SK-N-SH treated with all-trans-retinoic acid at 6 μM for 48 hours (cell line): ENCODE measurements around the gene PMM2.

Experiments
- ATAC-seq: fragments of 200-7000 bp; cut with Tn5 transposase; 3 replicates; pipeline ENCODE4 v1.9.1; 2020; ENCODE audit warnings: mild to moderate bottlenecking, moderate library complexity
- ARNTL ChIP-seq: fragments of 450-650 bp; formaldehyde crosslinking; IDR thresholded peaks from 2 replicates; pipeline ENCODE4 v1.5.0; 2020; ENCODE audit warnings: low read depth, mild to moderate bottlenecking, moderate library complexity, borderline replicate concordance
- BACH2 ChIP-seq: fragments of 250-450 bp; sonication (Bioruptor Pico); IDR thresholded peaks from 2 replicates; pipeline ENCODE4 v1.9.0; 2021; ENCODE audit warnings: mild to moderate bottlenecking, borderline replicate concordance
- CSDC2 ChIP-seq: fragments of 250-450 bp; sonication (Bioruptor Pico); IDR thresholded peaks from 2 replicates; pipeline ENCODE4 v1.5.0; 2020; ENCODE audit warnings: mild to moderate bottlenecking, moderate library complexity
- CSRNP3 ChIP-seq: fragments of 250-450 bp; sonication (Bioruptor Pico); IDR thresholded peaks from 2 replicates; pipeline ENCODE4 v1.5.1; 2021; ENCODE audit warnings: mild to moderate bottlenecking, moderate library complexity
- ESRRG ChIP-seq: fragments of 250-450 bp; sonication (Bioruptor Pico); IDR thresholded peaks from 2 replicates; pipeline ENCODE4 v1.6.1; 2021; ENCODE audit warnings: mild to moderate bottlenecking
- GLIS3 ChIP-seq: fragments of 250-450 bp; sonication (Bioruptor Pico); IDR thresholded peaks from 2 replicates; pipeline ENCODE4 v1.5.0; 2020; ENCODE audit warnings: mild to moderate bottlenecking, moderate library complexity
- ISL1 ChIP-seq: fragments of 250-450 bp; sonication (Bioruptor Pico); IDR thresholded peaks from 2 replicates; pipeline ENCODE4 v2.1.2; 2022; ENCODE audit warnings: mild to moderate bottlenecking, moderate library complexity
- OSR1 ChIP-seq: fragments of 250-450 bp; sonication (Bioruptor Pico); IDR thresholded peaks from 2 replicates; pipeline ENCODE4 v1.8.0; 2022; ENCODE audit warnings: moderate library complexity, mild to moderate bottlenecking, inconsistent platforms
- PATZ1 ChIP-seq: fragments of 250-450 bp; sonication (Bioruptor Pico); IDR thresholded peaks from 2 replicates; pipeline ENCODE4 v1.8.0; 2020; ENCODE audit warnings: mild to moderate bottlenecking, moderate library complexity, borderline replicate concordance
- PPARA ChIP-seq: fragments of 250-450 bp; sonication (Bioruptor Pico); IDR thresholded peaks from 2 replicates; pipeline ENCODE4 v1.5.0; 2020; ENCODE audit warnings: mild to moderate bottlenecking, borderline replicate concordance
- RARB ChIP-seq: fragments of 250-450 bp; sonication (Bioruptor Pico); IDR thresholded peaks from 2 replicates; pipeline ENCODE4 v1.8.0; 2021; ENCODE audit warnings: mild to moderate bottlenecking, moderate library complexity
- SNAI2 ChIP-seq: fragments of 250-450 bp; sonication (Bioruptor Pico); IDR thresholded peaks from 2 replicates; pipeline ENCODE4 v1.5.0; 2020; ENCODE audit warnings: mild to moderate bottlenecking, moderate library complexity
- TCF4 ChIP-seq: fragments of 250-450 bp; sonication (Bioruptor Pico); IDR thresholded peaks from 2 replicates; pipeline ENCODE4 v1.8.0; 2021; ENCODE audit warnings: mild to moderate bottlenecking, moderate library complexity, borderline replicate concordance
- TOX ChIP-seq: fragments of 250-450 bp; sonication (Bioruptor Pico); IDR thresholded peaks from 2 replicates; pipeline ENCODE4 v1.8.0; 2021; ENCODE audit warnings: mild to moderate bottlenecking, moderate library complexity, borderline replicate concordance
- ZC3H10 ChIP-seq: fragments of 250-450 bp; sonication (Bioruptor Pico); IDR thresholded peaks from 2 replicates; pipeline ENCODE4 v1.5.1; 2021; ENCODE audit warnings: mild to moderate bottlenecking, moderate library complexity
- ZFP3 ChIP-seq: fragments of 250-450 bp; sonication (Bioruptor Pico); IDR thresholded peaks from 2 replicates; pipeline ENCODE4 v1.5.0; 2020; ENCODE audit warnings: mild to moderate bottlenecking, moderate library complexity
- ZFP30 ChIP-seq: fragments of 450-650 bp; formaldehyde crosslinking; IDR thresholded peaks from 2 replicates; pipeline ENCODE4 v1.5.0; 2022; ENCODE audit warnings: mild to moderate bottlenecking, moderate library complexity
- ZNF565 ChIP-seq: fragments of 450-650 bp; formaldehyde crosslinking; conservative IDR thresholded peaks from 2 replicates; pipeline ENCODE4 v1.5.0; 2020; ENCODE audit warnings: low read depth, mild to moderate bottlenecking, moderate library complexity
- ZNF70 ChIP-seq: fragments of 450-650 bp; formaldehyde crosslinking; IDR thresholded peaks from 2 replicates; pipeline ENCODE4 v1.5.0; 2020; ENCODE audit warnings: mild to moderate bottlenecking, moderate library complexity
- ZNF8 ChIP-seq: fragments of 450-650 bp; formaldehyde crosslinking; IDR thresholded peaks from 2 replicates; pipeline ENCODE4 v1.5.0; 2020; ENCODE audit warnings: mild to moderate bottlenecking, moderate library complexity

The PMM2 gene

DNA sequence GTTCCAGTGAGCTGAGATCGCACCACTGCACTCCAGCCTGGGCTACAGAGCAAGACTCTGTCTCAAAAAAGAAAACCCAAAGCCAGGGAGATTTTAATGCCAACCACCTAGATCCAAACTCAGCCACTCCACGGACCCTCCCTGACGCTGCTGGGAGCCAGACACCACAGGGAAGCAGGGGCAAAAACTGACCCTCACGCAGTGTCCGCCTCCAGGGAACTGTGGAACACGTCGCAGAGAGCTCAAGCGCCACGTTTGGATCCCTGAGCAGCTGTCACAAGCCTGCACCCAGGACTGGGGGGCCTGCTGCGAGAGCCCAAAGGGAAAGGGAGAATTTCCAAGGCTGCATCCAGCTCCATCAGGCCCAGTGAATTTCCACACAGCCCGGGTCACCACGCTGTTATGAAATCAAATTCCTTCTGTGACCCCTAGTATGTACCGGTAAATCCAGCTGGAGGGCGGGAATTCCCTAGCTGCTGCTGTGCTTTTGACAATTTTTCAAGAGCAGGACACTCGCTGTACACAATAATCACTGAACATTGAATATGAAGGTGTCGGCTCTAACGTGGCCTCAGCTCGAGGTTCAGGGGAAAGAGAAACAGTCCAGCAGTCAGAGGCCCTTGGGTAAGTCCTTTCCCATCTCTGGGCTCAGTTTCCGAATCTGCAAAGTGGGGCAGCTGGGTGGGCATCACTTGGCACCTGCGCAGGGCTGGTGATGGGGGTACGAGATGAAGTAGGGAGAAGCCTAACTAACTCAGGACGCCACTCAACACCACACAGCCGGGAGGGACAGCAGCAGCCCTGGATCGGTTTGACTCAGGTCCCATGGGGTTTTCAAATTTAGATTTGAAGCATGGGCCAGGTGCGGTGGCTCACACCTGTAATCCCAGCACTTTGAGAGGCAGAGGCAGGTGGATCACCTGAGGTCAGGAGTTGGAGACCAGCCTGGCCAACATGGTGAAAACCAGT lies 62.6 kb downstream of the PMM2 start:
- TF ChIP-seq ISL1 (no peak), TOX (CRISPR knock-in tag) (no peak), CSRNP3 (CRISPR knock-in tag) (no peak)
- no peak for ATAC-seq

- no peak for TF ChIP-seq ARNTL
- no peak for TF ChIP-seq ESRRG (CRISPR knock-in tag)
- TF ChIP-seq TCF4: no peak
- no peak for TF ChIP-seq ISL1
- no peak for TF ChIP-seq CSDC2 (CRISPR knock-in tag)
- no peak for TF ChIP-seq ZNF70 (CRISPR knock-in tag)
- TF ChIP-seq ZFP30 (CRISPR knock-in tag): no peak
- no peak for TF ChIP-seq ZFP3 (CRISPR knock-in tag)
Observed at GRCh38 chr16:8861563-8862308, 64.1 kb downstream of the PMM2 start.

GRCh38 chr16:8862309-8863130 lies 64.9 kb downstream of the PMM2 start:
- no peak for ATAC-seq
- TF ChIP-seq SNAI2 (CRISPR knock-in tag) (no peak), ZNF565 (no peak), GLIS3 (CRISPR knock-in tag) (no peak), ZNF70 (CRISPR knock-in tag) (no peak), PPARA (CRISPR knock-in tag) (no peak), PATZ1 (no peak), TCF4 (no peak), RARB (CRISPR knock-in tag) (no peak), ZC3H10 (CRISPR knock-in tag) (no peak), CSRNP3 (CRISPR knock-in tag) (no peak), ZNF8 (CRISPR knock-in tag) (no peak), ARNTL (no peak), ISL1 (no peak), ZFP3 (CRISPR knock-in tag) (no peak), ESRRG (CRISPR knock-in tag) (no peak), TOX (CRISPR knock-in tag) (no peak), BACH2 (CRISPR knock-in tag) (no peak), OSR1 (no peak)
- TF ChIP-seq, all 23 proteins: peak for 0

More at GRCh38 chr16:8861563-8862308, 64.1 kb downstream of the PMM2 start:
- ATAC-seq: no peak

- no peak for TF ChIP-seq ZFP3 (CRISPR knock-in tag)
- TF ChIP-seq PATZ1: 0 out of 2 replicates have a peak, but pooled peaks have one; percentile 29
- peak; percentile 23 for ATAC-seq
Observed at GRCh38 chr16:8863594-8864424, 66.2 kb downstream of the PMM2 start.
